Adrenal gland (tissue), 5 donors: ENCODE measurements around the gene PTPN3.

Experiments used
- CTCF ChIP-seq, 6 experiments: fragments of 450-650 bp in 4 of 6; fragments of 200-600 bp in 2 of 6; sonication (generic) in 1 of 6; IDR thresholded peaks; 1 replicate in 5 of 6; 2 replicates in 1 of 6; pipeline versions ENCODE4 v1.5.1 to v1.8.0; 2016 to 2021; ENCODE audit warnings: antibody characterized with exemption in 6 of 6, mild to moderate bottlenecking in 2 of 6, moderate library complexity in 1 of 6
- POLR2A ChIP-seq, 2 donors: fragments of 450-650 bp; IDR thresholded peaks; one replicate each; pipeline ENCODE4 v1.6.1; 2017; ENCODE audit warnings: antibody characterized with exemption in 2 of 2, mild to moderate bottlenecking in 2 of 2, moderate library complexity in 1 of 2
- donor health status: DM: no; HTN: no; CAD: no.

GRCh38 chr9:109437286-109437685 is 60.8 kb downstream of the PTPN3 start:
- TF ChIP-seq CTCF (IDR thresholded peaks at IDR 0.05), result no peak
- TF ChIP-seq POLR2A (IDR thresholded peaks at IDR 0.05), result no peak
